HG03575 (cell line): ENCODE data around the gene PRR33.
"Not testable (repeated sequence)": the region's sequence is repeated elsewhere in the genome, so short reads cannot be mapped to it uniquely, and the experiment has no call there.

Experiments
- ATAC-seq: cut with Tn5 transposase; IDR thresholded peaks from one replicate; pipeline ENCODE4 v1.9.1; 2021; ENCODE audit not compliant: unreplicated experiment, insufficient number of reproducible peaks, low FRiP score; ENCODE audit errors: extremely low read depth

The PRR33 gene

DNA sequence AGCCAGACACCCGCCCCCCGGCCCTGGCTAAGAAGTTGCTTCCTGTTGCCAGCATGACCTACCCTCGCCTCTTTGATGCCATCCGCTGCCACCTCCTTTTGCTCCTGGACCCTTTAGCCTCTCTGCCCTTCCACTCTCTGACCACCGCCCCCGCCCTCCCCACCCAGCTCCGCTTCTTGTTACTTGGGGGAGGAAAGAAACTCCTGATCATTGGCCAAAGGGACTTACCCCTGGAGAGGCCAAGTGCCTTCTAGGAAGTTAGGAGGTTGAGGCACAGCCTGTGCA, at the start of gene PRR33:
Gene PRR33, minus strand, starts transcription at position 65 of the 285 bp plus-strand sequence. CDS start 1,311 bp downstream, outside the sequence.
- no peak for ATAC-seq

DNA sequence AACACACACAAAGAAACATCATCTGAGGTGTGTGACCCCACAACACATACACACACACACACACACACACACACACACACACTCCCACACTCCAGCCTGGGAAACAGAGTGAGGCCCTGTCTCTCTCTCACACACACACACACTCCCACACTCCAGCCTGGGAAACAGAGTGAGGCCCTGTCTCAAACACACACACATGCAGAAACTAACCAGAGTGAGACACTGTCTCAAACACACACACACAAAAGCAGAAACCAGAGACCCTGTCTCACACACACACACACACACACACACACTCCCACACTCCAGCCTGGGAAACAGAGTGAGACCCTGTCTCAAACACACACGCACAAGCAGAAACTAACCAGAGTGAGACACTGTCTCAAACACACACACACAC, 48.1 kb upstream of the PRR33 start:
- not testable (repeated sequence) for ATAC-seq

GRCh38 chr11:1939006-1939625, 47.4 kb upstream of the PRR33 start:
- ATAC-seq: no peak

DNA sequence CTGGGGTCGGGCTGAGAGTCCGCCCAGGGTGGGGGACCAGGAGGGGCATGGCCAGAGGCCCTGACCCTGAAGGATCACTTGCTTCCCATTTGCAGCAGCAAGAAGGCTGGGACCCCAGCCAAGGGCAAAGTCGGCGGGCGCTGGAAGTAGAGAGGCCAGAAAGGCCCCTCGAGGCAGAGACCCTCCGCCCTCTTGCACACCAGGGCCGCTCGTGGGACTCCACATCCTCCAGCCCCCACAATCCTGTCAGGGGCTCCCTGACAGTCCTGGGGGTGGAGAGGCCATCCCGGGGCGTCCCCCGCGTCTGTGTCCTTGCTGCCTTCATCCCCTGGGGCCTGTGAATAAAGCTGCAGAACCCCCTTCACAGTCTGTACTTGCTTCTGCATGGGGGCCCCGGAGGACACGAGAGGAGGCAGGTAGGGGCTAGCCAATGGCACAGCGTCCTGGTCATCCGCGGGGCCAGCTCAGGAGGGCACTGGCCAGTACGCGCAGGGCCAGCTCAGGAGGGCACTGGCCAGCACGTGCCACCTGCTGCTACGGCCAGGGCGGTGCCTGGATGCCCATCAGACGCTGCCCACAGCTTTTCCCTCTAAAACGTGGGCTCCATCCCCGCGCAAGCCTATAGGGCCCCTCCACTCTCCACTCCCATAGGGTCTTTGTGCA, 46.8 kb upstream of the PRR33 start:
- ATAC-seq: no peak

GRCh38 chr11:1937616-1938342, 46.1 kb upstream of the PRR33 start:
- no peak for ATAC-seq

DNA sequence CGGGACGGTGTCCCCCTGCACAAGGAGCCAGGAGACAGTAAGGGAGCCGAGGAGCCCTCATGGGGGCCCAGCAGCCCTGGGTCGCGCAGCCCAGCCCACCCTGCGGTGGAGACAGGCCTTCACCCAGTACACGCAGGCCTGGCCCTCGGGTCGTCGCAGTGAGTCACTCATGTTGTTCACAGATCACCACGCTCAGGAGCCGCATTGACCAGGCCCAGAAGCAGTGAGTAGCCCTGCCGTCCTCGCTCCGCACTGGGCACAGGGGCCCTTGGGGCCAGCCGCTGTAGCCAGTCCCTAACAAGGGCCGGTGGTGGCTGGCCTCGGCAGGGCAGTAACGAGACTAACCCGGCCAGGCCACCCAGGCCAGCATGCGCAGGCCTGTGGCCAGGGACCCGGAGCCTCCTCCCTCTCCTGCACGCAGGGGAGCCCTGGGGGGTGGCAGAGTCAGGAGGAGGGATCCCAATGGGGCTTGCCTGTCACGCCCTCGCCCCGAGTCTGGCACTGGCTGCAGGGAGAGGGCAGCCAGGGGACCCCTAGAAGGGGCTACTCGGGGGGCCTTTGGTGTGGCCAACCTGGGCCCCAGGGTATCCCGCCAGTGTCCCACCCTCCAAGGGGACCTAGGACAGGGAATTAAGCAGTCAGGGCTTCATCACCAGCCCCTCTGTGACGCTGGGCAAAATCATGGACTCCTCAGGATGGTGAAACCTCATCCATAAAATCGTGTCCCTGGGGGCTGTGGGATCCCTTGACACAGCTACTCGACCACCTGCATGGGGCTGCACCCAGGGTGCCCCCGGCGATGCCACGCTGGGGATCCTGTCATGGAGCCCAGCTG, 45.3 kb upstream of the PRR33 start:
- ATAC-seq: no peak

DNA sequence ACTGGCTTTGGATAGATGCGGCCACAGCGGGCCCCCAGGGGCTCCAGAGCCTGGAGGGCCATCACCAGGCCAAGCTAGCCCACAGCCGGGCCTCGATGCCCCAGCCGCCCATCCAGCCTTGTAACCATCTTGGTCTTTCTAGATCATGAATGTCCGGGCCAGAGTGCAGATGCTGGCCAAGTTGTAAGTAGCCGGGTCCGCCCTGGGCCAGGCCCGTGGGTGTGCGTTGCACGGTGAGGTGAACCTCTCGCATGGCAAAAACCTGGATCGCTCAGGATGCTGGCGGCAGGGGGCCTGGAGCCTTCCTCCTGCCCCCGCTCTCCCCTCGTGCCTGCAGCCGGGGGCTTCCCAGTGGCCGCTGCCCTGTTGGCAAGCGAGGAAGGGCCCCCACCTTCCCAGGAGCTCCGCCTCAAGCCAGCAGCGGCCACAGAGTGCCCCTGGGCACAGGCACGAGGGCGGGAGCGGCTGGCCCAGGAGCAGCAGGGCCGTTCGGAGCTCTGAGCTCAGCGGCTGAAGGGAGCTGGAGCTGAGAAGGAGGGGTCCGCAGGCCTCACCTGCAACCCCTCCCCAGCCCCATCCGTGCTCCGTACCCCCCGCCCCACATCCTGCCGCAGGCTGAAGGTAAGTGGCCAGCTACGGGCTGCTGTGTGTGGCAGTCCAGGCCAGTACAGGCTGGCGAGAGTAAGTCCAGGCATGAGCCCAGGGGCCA, 44.5 kb upstream of the PRR33 start:
- no peak for ATAC-seq

DNA sequence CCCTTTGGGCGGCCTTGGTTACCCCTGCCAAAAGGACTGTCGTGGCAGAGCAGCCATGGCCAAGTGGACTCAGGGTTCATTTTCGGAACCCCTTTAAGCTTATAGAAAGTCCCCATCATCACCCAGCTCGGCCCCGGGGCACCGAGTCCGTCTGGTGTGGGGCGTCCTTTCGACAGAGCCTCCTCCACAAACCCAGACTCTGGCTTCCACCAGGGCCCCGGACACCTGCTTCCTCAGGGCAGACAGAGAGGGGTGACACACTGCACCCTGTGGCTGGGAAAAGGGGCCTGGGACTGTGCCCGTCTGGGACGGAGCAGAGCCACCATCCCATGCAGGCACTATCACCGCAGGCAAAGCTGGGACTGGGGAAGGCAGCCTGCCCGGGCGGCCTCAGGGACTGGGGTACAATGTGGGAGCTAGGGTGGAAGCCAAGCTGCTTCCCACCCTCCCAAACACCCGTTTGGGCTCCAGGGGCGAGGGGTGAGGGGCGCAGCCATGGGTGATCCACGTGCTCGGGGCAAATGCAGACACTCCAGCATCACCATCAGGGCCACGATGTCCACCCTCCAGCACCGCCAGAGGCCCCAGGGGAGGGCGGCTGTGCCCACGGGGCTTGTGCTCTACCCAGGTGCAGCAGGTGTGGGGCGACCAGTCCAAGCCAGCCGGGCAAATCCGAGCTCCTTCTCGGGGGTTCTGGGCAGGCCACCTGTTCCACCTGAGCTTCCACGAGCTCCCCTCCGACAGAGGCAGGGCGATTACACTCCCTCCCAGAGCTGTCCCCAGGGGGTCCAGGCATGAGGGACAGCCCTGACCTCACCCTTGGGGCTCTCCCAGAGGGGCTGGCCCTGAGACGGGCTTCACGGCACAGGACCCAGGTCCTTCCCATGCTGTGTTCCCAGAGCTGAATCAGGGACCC, 43.7 kb upstream of the PRR33 start:
- no peak for ATAC-seq

DNA sequence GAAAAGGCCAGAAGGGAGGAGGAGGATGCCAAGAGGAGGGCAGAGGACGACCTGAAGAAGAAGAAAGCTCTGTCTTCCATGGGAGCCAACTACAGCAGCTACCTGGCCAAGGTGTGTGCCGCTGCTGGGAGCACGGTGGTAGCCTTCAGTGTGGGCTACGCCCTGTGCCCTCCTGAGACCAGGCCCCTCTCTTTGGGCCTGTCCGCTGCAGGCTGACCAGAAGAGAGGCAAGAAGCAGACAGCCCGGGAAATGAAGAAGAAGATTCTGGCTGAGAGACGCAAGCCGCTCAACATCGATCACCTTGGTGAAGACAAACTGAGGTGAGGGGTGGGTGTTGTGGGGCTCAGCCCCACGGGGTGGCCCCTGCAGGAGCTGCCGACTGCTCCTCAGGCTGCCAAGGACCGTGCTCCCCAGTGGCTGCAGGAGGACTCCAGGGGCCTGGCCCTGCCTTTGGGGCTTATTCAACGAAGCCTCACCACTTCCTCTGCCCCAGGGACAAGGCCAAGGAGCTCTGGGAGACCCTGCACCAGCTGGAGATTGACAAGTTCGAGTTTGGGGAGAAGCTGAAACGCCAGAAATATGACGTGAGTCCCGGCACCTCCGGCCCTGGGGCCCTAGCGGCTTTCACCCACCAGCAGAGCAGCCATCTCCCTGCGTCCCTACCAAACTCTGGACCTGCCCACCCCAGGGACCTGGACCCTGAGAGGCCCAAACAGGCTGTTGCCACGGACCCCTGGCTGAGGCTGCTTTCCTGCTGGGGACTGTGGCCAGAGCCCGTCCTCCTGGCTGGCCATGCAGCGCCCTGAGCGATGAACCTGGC, 42.9 kb upstream of the PRR33 start:
- no peak for ATAC-seq

DNA sequence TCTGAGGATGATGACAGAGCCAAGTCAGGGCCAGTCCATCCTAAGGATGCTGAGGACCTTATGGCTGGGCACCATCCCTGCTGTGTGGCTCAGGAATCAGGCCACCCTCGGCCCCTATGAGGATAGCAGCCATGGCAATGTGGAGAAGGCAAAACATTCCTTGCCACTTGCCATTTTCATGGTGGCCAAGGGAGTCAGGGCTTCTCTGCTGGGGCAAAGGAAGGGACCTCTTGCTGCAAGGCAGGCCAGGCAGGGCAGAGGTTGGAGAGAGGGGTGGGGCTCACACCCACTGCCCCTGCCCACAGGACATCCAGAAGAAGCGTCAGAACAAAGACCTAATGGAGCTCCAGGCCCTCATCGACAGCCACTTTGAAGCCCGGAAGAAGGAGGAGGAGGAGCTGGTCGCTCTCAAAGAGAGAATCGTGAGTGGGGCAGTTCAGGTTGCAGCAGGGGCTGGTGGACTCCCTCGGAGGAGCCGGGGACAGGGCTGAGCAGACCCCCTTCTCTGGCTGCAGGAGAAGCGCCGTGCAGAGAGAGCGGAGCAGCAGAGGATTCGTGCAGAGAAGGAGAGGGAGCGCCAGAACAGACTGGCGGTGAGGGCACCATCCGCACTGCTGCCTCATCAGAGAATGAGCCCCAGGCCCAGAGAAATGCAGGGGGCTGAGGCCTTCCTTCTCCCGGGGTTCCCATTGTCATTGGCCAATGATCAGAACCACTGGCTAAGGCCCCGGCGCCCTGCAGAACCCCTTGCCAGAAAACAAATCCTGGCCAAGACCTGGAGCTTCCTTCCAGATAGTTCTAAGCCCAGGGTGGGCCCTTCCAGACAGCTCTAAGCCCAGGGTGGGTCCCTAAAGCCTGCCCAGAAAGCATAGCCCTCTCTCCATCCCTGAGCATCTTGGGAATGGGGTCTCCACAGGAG, 42.0 kb upstream of the PRR33 start:
- ATAC-seq: no peak

GRCh38 chr11:1932681-1933080, 41.0 kb upstream of the PRR33 start:
- no peak for ATAC-seq

DNA sequence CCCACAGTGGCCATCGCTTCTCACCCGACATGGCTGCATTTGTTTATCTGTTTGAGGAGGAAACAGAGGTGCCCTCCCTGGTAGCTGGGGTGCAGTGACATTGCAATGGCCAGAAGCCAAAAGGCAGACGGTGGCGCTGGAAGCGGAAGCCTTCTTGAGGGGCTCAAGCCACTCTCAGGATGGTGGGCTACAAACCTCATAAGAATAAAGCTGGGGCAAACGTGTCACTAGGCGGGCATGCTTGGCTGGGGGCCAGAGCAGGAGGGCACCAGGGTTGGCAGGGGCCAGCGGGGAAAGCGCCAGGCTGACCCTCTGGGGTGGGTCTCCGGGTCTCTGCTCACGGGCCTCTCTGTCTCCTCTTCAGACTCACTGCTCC, 40.4 kb upstream of the PRR33 start:
- ATAC-seq: no peak

DNA sequence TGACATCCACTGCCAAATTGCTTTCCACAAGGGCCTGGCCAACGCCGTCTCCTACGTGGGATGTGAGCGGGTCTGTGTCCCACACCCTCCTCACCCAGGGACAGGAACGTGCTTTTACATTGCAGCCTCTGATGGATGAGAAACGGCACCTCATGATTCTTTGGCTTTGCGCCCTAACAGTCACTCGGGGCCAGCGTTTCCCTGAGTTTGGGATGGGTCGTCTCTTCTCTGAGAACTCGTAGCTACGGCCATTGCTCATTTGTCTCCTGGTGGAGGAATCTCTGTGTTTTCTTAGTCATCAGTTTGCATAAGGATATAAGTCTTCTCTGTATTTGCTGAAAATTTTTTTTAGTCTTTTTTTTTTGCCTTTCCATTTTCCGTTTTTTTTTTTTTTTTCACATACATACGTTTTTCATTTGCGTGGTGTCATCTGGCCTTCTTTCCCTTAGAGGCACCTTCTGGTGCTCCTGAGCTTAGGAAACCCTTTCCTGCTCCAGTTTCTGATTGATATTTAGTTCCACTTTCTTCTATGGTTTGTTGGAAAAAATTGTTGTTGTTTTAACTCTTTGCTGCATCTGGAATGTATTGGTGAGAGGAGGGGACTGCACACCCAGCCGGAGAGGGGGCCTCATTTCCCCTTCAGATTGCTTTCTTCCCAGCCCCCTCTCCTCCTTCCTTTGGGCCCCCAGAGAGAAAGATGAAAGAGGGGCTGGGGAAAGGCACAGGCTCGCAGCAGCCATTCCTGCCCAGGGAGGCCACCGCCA, 39.8 kb upstream of the PRR33 start:
- no peak for ATAC-seq

- ATAC-seq: no peak
Observed at GRCh38 chr11:1930462-1930830, 38.8 kb upstream of the PRR33 start.

- ATAC-seq: no peak
Observed at GRCh38 chr11:1929621-1930461, 38.1 kb upstream of the PRR33 start.
